Hepatocyte (in vitro differentiated cells): Measurements from ENCODE around the gene PIGK. TPM values are rescaled to one million over a fixed set of nuclear protein-coding genes. Genes with fewer than 3 reads are reported as not detected.

Source experiments
- DNase-seq: peaks from one replicate; pipeline ENCODE4 v3.0.0-alpha.2; 2016; ENCODE audit warnings: low spot score
- H2AFZ ChIP-seq: fragments of 200-600 bp; sonication (generic); 2 replicates; pipeline ENCODE4 v1.6.0; 2016; ENCODE audit warnings: antibody characterized with exemption, mild to moderate bottlenecking
- H3K27ac ChIP-seq: fragments of 200-600 bp; sonication (generic); 2 replicates; pipeline ENCODE4 v1.5.1; 2016; ENCODE audit warnings: mild to moderate bottlenecking
- H3K27me3 ChIP-seq: fragments of 200-600 bp; sonication (generic); 2 replicates; pipeline ENCODE4 v1.6.1; 2016
- H3K36me3 ChIP-seq: fragments of 200-600 bp; sonication (generic); replicated peaks from 2 replicates; pipeline ENCODE4 v1.5.1; 2016; ENCODE audit warnings: low read depth; ENCODE audit not compliant: insufficient read depth
- H3K4me1 ChIP-seq: fragments of 200-600 bp; sonication (generic); 2 replicates; pipeline ENCODE4 v1.5.1; 2016; ENCODE audit warnings: mild to moderate bottlenecking, moderate library complexity; ENCODE audit not compliant: insufficient read depth
- H3K4me2 ChIP-seq: fragments of 200-600 bp; sonication (generic); 2 replicates; pipeline ENCODE4 v1.6.0; 2016
- H3K4me3 ChIP-seq: fragments of 200-600 bp; sonication (generic); 2 replicates; pipeline ENCODE4 v1.5.1; 2016; ENCODE audit warnings: mild to moderate bottlenecking
- H3K79me2 ChIP-seq: fragments of 200-600 bp; sonication (generic); 2 replicates; pipeline ENCODE4 v1.6.0; 2017; ENCODE audit warnings: mild to moderate bottlenecking
- H3K9me2 ChIP-seq: fragments of 200-600 bp; sonication (generic); replicated peaks from 2 replicates; pipeline ENCODE4 v1.6.0; 2017; ENCODE audit warnings: mild to moderate bottlenecking; ENCODE audit not compliant: insufficient read depth
- H3K9me3 ChIP-seq: fragments of 200-600 bp; sonication (generic); 2 replicates; pipeline ENCODE4 v1.5.1; 2016; ENCODE audit warnings: low read depth, mild to moderate bottlenecking
- H4K20me1 ChIP-seq: fragments of 200-600 bp; sonication (generic); 2 replicates; pipeline ENCODE4 v1.6.0; 2016; ENCODE audit warnings: mild to moderate bottlenecking; ENCODE audit not compliant: insufficient read depth, poor library complexity, severe bottlenecking
- CTCF ChIP-seq: fragments of 200-600 bp; sonication (generic); IDR thresholded peaks from 2 replicates; pipeline ENCODE4 v1.5.1; 2016; ENCODE audit warnings: antibody characterized with exemption, mild to moderate bottlenecking; ENCODE audit not compliant: poor library complexity
- EZH2 ChIP-seq: fragments of 200-600 bp; sonication (generic); IDR thresholded peaks from 2 replicates; pipeline ENCODE4 v1.6.1; 2016; ENCODE audit warnings: antibody characterized with exemption, mild to moderate bottlenecking, borderline replicate concordance
- EZH2phosphoT487 ChIP-seq: fragments of 200-600 bp; sonication (generic); IDR thresholded peaks from one replicate; pipeline ENCODE4 v1.6.1; 2018; ENCODE audit warnings: antibody characterized with exemption, mild to moderate bottlenecking, low read depth, moderate library complexity; ENCODE audit not compliant: unreplicated experiment, severe bottlenecking
- WGBS: methylation state at CpG from one replicate; pipeline ENCODE4 v1.1.6; 2016; ENCODE audit warnings: low lambda C conversion rate; ENCODE audit errors: missing lambda C conversion rate; 5-methylcytosine and 5-hydroxymethylcytosine counted together
- polyA plus RNA-seq: library from polyadenylated mRNA; unstranded; fragments of >200 nt; fragmentation: Nextera tagmentation; extraction: Ambion mirVana; gene quantifications from 2 replicates; pipeline ENCODE4 v1.2.1, GENCODE V29; 2016
- total RNA-seq: library from RNA; depleted of rRNA; stranded (reverse); fragments of >200 nt; gene quantifications from 2 replicates; pipeline ENCODE4 v1.2.3, GENCODE V29; 2014

PIGK gene
- total RNA-seq: 25.4 and 37.1 TPM in 2 replicates
- 19.4 and 27.4 TPM in 2 replicates for polyA plus RNA-seq

GRCh38 chr1:77219166-77219887 is at the start of gene PIGK:
Gene PIGK (minus strand): TSS chr1:77219430. CDS start chr1:77219402, 28 bp downstream.
- no peaks in the 10 kb centered on the region for H3K79me2 ChIP-seq

GRCh38 chr1:77267035-77267434 is 47.8 kb upstream of the PIGK start:
- no peaks in the 10 kb centered on the region for H3K36me3 ChIP-seq
- 64% methylated on average over 1 of the region's 1 CpG for WGBS
- H2AFZ ChIP-seq: no peak overlapping the region
- no peak for TF ChIP-seq EZH2
- TF ChIP-seq EZH2phosphoT487: no peak
- no peak for TF ChIP-seq CTCF
- H3K27me3 ChIP-seq: peaks cover 12% of the 10 kb centered on the region
- no peak overlapping the region for H3K4me3 ChIP-seq
- no peak for DNase-seq
- no peaks in the 10 kb centered on the region for H4K20me1 ChIP-seq
- no peak overlapping the region for H3K4me2 ChIP-seq
- no peaks in the 10 kb centered on the region for H3K9me2 ChIP-seq
- H3K4me1 ChIP-seq: no peaks in the 10 kb centered on the region
- no peaks in the 10 kb centered on the region for H3K79me2 ChIP-seq
- H3K9me3 ChIP-seq: no peaks in the 10 kb centered on the region
- H3K27ac ChIP-seq: no peak overlapping the region

More at GRCh38 chr1:77219166-77219887, at the start of gene PIGK:
- H2AFZ ChIP-seq: peak within 1 kb of the TSS; percentile 97
- DNase-seq: peak; percentile 93
- no peaks in the 10 kb centered on the region for H3K36me3 ChIP-seq
- no peaks in the 10 kb centered on the region for H4K20me1 ChIP-seq
- peaks cover 11% of the 10 kb centered on the region for H3K4me1 ChIP-seq
- peak within 1 kb of the TSS; percentile 48 for H3K4me3 ChIP-seq
- no peaks in the 10 kb centered on the region for H3K27me3 ChIP-seq
- no peaks in the 10 kb centered on the region for H3K9me2 ChIP-seq
- TF ChIP-seq CTCF: no peak
- no peak for TF ChIP-seq EZH2
- no peak for TF ChIP-seq EZH2phosphoT487
- peak within 1 kb of the TSS; percentile 67 for H3K27ac ChIP-seq
- peak within 1 kb of the TSS; percentile 79 for H3K4me2 ChIP-seq
- WGBS: 2% methylated on average over 31 of the region's 31 CpGs
- no peaks in the 10 kb centered on the region for H3K9me3 ChIP-seq

- Histone ChIP-seq H3K36me3 (no peaks in the 10 kb centered on the region), H3K4me3 (no peak overlapping the region), H3K79me2 (no peaks in the 10 kb centered on the region), H3K9me3 (no peaks in the 10 kb centered on the region), H3K4me1 (no peaks in the 10 kb centered on the region), H2AFZ (no peak overlapping the region), H3K27me3 (peaks cover 15% of the 10 kb centered on the region), H4K20me1 (no peaks in the 10 kb centered on the region), H3K4me2 (no peak overlapping the region), H3K9me2 (no peaks in the 10 kb centered on the region), H3K27ac (no peak overlapping the region)
- no peak for TF ChIP-seq EZH2phosphoT487
- no peak for TF ChIP-seq EZH2
- no peak for TF ChIP-seq CTCF
- no peak for DNase-seq
- WGBS: 45% methylated on average over 1 of the region's 1 CpG
These were observed 46.0 kb upstream of the PIGK start for GRCh38 chr1:77265180-77265579.
